HepG2 (cell line): Measurements from ENCODE around the gene HMCN2. TPM values are rescaled to one million over a fixed set of nuclear protein-coding genes. Genes with fewer than 3 reads are reported as not detected.

Source experiments
- ATAC-seq: fragments of 200-7000 bp; cut with Tn5 transposase; 3 replicates; pipeline ENCODE4 v1.9.1; 2020; ENCODE audit warnings: mild to moderate bottlenecking, moderate library complexity
- BruUV-seq: library from RNA; stranded (reverse); fragments of 400-500 nt; replicated peaks from 2 replicates; lab custom pipeline; 2021; lab: Mats Ljungman, UMichigan
- CTCF ChIA-PET: fragments of 300-600 bp; formaldehyde crosslinking; extraction: SDS; loops from one replicate; lab custom pipeline; 2021; ENCODE audit warnings: low total read pairs, inconsistent platforms, low intra/inter-chr PET ratio; lab: Yijun Ruan, JAX
- POLR2A ChIA-PET: fragments of 350-600 bp; sonication (Branson Sonifier 250); formaldehyde crosslinking; loops from one replicate; lab custom pipeline; 2020; ENCODE audit warnings: antibody characterized with exemption, inconsistent platforms; lab: Yijun Ruan, JAX
- DNase-seq: peaks from one replicate; pipeline ENCODE4 v3.0.0-alpha.2; 2015; ENCODE audit warnings: low spot score
- FAIRE-seq: peaks from 3 replicates; lab custom pipeline; 2011; peaks lifted over from hg19 to GRCh38; lab: Jason Lieb, UNC
- H2AFZ ChIP-seq: one replicate; pipeline ENCODE4 v1.6.1; 2011; ENCODE audit warnings: low read length, inconsistent platforms
- H3K27ac ChIP-seq: fragments of 300-600 bp; 3 replicates; pipeline ENCODE4 v1.8.0; 2011; ENCODE audit warnings: mixed run types, mild to moderate bottlenecking, mixed read lengths, low read length, inconsistent platforms; ENCODE audit not compliant: insufficient read depth; ENCODE audit errors: extremely low read length
- H3K27me3 ChIP-seq, 2 experiments: fragments of 200-600 bp in 1 of 2; 2 replicates in 1 of 2; 3 replicates in 1 of 2; pipeline versions ENCODE4 v1.6.0 to v1.8.0; 2011; ENCODE audit warnings: low read length in 2 of 2, mild to moderate bottlenecking in 2 of 2, moderate library complexity in 2 of 2, inconsistent platforms in 1 of 2; ENCODE audit not compliant: insufficient read depth in 2 of 2, control insufficient read depth in 1 of 2
- H3K36me3 ChIP-seq, 2 experiments: fragments of 200-600 bp in 1 of 2; replicated peaks in 1 of 2; 2 replicates in 1 of 2; 3 replicates in 1 of 2; pipeline versions ENCODE4 v1.5.1 to v1.8.0; 2011; ENCODE audit warnings: low read length in 2 of 2, inconsistent platforms in 1 of 2; ENCODE audit not compliant: insufficient read depth in 2 of 2, control insufficient read depth in 1 of 2
- H3K4me1 ChIP-seq: 2 replicates; pipeline ENCODE4 v1.5.1; 2012; ENCODE audit warnings: low read length, inconsistent platforms; ENCODE audit not compliant: insufficient read depth
- H3K4me2 ChIP-seq: 2 replicates; pipeline ENCODE4 v1.6.0; 2011; ENCODE audit warnings: low read depth, low read length, inconsistent platforms
- H3K4me3 ChIP-seq, 3 experiments: fragments of 200-600 bp in 1 of 3; sonication (generic), shearing (Covaris generic) in 1 of 3; replicated peaks in 1 of 3; 2 replicates each; pipeline ENCODE4 v1.5.1; 2011 to 2016; ENCODE audit warnings: low read length in 3 of 3, inconsistent platforms in 2 of 3, low read depth in 2 of 3, mild to moderate bottlenecking in 2 of 3, control low read depth in 1 of 3, mixed read lengths in 1 of 3; ENCODE audit not compliant: insufficient read depth in 1 of 3
- H3K79me2 ChIP-seq: one replicate; pipeline ENCODE4 v1.6.1; 2011; ENCODE audit warnings: low read length, inconsistent platforms; ENCODE audit not compliant: insufficient read depth
- H3K9ac ChIP-seq: 2 replicates; pipeline ENCODE4 v1.6.0; 2011; ENCODE audit warnings: mild to moderate bottlenecking, low read depth, low read length, inconsistent platforms; ENCODE audit not compliant: insufficient read depth
- H3K9me3 ChIP-seq: 2 replicates; pipeline ENCODE4 v1.5.1; 2012; ENCODE audit warnings: mild to moderate bottlenecking, low read length
- H4K20me1 ChIP-seq: 2 replicates; pipeline ENCODE4 v1.6.0; 2011; ENCODE audit warnings: inconsistent platforms, mild to moderate bottlenecking, low read length, moderate library complexity; ENCODE audit not compliant: insufficient read depth
- ATF7-NPFF ChIP-seq: sonication (generic); formaldehyde crosslinking; IDR thresholded peaks from 2 replicates; pipeline ENCODE4 v1.8.1; 2023; ENCODE audit warnings: mild to moderate bottlenecking, low read depth, missing genetic modification reagents, moderate library complexity
- DR1 ChIP-seq: sonication (generic); formaldehyde crosslinking; IDR thresholded peaks from 2 replicates; pipeline ENCODE4 v1.8.0; 2021; ENCODE audit warnings: mild to moderate bottlenecking, missing genetic modification reagents, inconsistent platforms
- GATAD2A ChIP-seq: IDR thresholded peaks from 2 replicates; pipeline ENCODE4 v1.6.1; 2016
- KMT2A ChIP-seq: sonication (generic); formaldehyde crosslinking; IDR thresholded peaks from 2 replicates; pipeline ENCODE4 v1.4.0; 2020; ENCODE audit warnings: missing genetic modification reagents
- NFRKB ChIP-seq: fragments of 450-650 bp; IDR thresholded peaks from 2 replicates; pipeline ENCODE4 v1.6.1; 2017
- NRL ChIP-seq: sonication (generic); formaldehyde crosslinking; IDR thresholded peaks from 2 replicates; pipeline ENCODE4 v1.5.0; 2020; ENCODE audit warnings: missing genetic modification reagents, mild to moderate bottlenecking, moderate library complexity, borderline replicate concordance
- TEAD3 ChIP-seq: optimal IDR thresholded peaks from 2 replicates; pipeline ENCODE3; 2016; ENCODE audit warnings: borderline replicate concordance
- ZNF776 ChIP-seq: sonication (generic); formaldehyde crosslinking; IDR thresholded peaks from 2 replicates; pipeline ENCODE4 v1.4.0; 2020; ENCODE audit warnings: mild to moderate bottlenecking, missing genetic modification reagents
- WGBS: methylation state at CpG from one replicate; pipeline ENCODE4 v1.1.6; 2017; ENCODE audit warnings: low lambda C conversion rate; 5-methylcytosine and 5-hydroxymethylcytosine counted together
- in situ Hi-C: cut with HindIII; loops from 2 replicates; pipeline ENCODE4 v1.10.0; 2017; ENCODE audit warnings: low pct_unique_long_range_greater_than_20kb; ENCODE audit not compliant: extremely low pct_ligation_motif_present
- intact Hi-C: fragments of 100-400 bp; cut with micrococcal nuclease; formaldehyde crosslinking; loops from one replicate; pipeline ENCODE4 v1.10.0; 2022; ENCODE audit not compliant: unreplicated experiment
- polyA plus RNA-seq, 8 experiments: library from polyadenylated mRNA; depleted of rRNA in 3 of 8; stranded (reverse) in 7 of 8; unstranded in 1 of 8; fragments of >200 nt; fragmentation: Illumina TruSeq in 4 of 8; extraction: Trizol in 4 of 8; gene quantifications; 2 replicates each; pipeline versions ENCODE4 v1.2.1 to v1.2.3, GENCODE V29; 2011 to 2016; ENCODE audit warnings: low read depth in 4 of 8, missing spikeins in 1 of 8, mixed read lengths in 1 of 8; ENCODE audit not compliant: insufficient read depth in 1 of 8
- total RNA-seq, 5 experiments: library from RNA; depleted of rRNA; stranded (reverse); fragments of >200 nt; fragmentation: Illumina TruSeq; extraction: Trizol; gene quantifications; 2 replicates each; pipeline ENCODE4 v1.2.3, GENCODE V29; 2016; ENCODE audit warnings: low read depth in 1 of 5
- TF ChIP-seq, protein P1 (sequence below): sonication (generic); formaldehyde crosslinking; IDR thresholded peaks from 2 replicates; pipeline ENCODE4 v1.4.0; 2020; ENCODE audit warnings: missing genetic modification reagents
- TF ChIP-seq, protein P2 (sequence below): sonication (generic); formaldehyde crosslinking; IDR thresholded peaks from 2 replicates; pipeline ENCODE4 v1.9.0; 2021; ENCODE audit warnings: mild to moderate bottlenecking, missing genetic modification reagents
- TF ChIP-seq, protein P3 (sequence below): IDR thresholded peaks from 2 replicates; pipeline ENCODE4 v1.6.1; 2016; ENCODE audit warnings: low read depth, borderline replicate concordance

Gene HMCN2
- total and polyA plus RNA-seq, 2 of the 13 experiments (the other 11 are each of a cell fraction or from before 2014, with no cell fraction given): 0.09 TPM; not detected in 1

DNA sequence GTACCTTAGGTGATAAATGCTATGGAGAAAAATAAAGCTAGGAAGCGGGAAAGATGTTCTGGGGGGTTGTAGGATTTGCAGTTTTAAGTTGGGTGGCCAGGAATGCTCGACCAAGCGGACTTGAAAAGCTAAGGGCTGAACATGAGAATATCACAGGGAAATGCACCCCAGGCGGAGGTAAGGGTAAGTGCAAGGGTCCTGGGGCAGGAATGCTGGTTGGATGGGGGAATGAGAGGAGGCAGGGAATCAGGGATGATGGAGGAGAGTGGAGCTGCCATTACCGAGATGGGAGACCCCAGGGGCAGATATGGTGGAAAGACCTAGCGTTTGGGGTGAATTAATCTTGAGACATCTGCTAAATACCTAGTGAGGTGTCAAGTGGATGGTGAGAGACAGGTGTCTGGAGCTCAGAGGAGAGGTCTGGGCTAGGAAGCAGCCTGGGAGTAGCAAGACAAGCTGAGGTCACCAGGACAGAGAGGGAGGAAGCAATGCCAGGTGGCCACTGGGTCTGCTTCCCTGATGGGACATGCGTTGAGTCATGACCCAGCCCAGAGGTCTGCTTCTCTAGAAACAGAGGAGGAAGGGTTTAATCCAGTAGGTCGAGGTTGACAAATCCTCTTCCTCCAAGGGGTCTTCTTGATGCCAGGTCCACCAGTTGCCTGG lies 101.5 kb downstream of the HMCN2 start:
- POLR2A ChIA-PET: no interaction called here
- no TSS peak for BruUV-seq

More for the DNA sequence above, 101.5 kb downstream of the HMCN2 start:
- TF ChIP-seq NFRKB: no peak
- no peak for TF ChIP-seq ATF7-NPFF (CRISPR knock-in tag)
- TF ChIP-seq, protein P1, sequence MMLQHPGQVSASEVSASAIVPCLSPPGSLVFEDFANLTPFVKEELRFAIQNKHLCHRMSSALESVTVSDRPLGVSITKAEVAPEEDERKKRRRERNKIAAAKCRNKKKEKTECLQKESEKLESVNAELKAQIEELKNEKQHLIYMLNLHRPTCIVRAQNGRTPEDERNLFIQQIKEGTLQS (CRISPR knock-in tag): no peak
- TF ChIP-seq, protein P2, sequence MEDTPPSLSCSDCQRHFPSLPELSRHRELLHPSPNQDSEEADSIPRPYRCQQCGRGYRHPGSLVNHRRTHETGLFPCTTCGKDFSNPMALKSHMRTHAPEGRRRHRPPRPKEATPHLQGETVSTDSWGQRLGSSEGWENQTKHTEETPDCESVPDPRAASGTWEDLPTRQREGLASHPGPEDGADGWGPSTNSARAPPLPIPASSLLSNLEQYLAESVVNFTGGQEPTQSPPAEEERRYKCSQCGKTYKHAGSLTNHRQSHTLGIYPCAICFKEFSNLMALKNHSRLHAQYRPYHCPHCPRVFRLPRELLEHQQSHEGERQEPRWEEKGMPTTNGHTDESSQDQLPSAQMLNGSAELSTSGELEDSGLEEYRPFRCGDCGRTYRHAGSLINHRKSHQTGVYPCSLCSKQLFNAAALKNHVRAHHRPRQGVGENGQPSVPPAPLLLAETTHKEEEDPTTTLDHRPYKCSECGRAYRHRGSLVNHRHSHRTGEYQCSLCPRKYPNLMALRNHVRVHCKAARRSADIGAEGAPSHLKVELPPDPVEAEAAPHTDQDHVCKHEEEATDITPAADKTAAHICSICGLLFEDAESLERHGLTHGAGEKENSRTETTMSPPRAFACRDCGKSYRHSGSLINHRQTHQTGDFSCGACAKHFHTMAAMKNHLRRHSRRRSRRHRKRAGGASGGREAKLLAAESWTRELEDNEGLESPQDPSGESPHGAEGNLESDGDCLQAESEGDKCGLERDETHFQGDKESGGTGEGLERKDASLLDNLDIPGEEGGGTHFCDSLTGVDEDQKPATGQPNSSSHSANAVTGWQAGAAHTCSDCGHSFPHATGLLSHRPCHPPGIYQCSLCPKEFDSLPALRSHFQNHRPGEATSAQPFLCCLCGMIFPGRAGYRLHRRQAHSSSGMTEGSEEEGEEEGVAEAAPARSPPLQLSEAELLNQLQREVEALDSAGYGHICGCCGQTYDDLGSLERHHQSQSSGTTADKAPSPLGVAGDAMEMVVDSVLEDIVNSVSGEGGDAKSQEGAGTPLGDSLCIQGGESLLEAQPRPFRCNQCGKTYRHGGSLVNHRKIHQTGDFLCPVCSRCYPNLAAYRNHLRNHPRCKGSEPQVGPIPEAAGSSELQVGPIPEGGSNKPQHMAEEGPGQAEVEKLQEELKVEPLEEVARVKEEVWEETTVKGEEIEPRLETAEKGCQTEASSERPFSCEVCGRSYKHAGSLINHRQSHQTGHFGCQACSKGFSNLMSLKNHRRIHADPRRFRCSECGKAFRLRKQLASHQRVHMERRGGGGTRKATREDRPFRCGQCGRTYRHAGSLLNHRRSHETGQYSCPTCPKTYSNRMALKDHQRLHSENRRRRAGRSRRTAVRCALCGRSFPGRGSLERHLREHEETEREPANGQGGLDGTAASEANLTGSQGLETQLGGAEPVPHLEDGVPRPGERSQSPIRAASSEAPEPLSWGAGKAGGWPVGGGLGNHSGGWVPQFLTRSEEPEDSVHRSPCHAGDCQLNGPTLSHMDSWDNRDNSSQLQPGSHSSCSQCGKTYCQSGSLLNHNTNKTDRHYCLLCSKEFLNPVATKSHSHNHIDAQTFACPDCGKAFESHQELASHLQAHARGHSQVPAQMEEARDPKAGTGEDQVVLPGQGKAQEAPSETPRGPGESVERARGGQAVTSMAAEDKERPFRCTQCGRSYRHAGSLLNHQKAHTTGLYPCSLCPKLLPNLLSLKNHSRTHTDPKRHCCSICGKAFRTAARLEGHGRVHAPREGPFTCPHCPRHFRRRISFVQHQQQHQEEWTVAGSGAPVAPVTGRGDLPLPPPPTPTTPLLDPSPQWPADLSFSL (CRISPR knock-in tag): no peak
- TF ChIP-seq TEAD3 (CRISPR knock-in tag): no peak
- no peak for TF ChIP-seq NRL (CRISPR knock-in tag)
- no peak for TF ChIP-seq ZNF776 (CRISPR knock-in tag)
- no peak for TF ChIP-seq DR1 (CRISPR knock-in tag)
- TF ChIP-seq GATAD2A (CRISPR knock-in tag): no peak
- no peak for TF ChIP-seq KMT2A
- TF ChIP-seq, protein P3, sequence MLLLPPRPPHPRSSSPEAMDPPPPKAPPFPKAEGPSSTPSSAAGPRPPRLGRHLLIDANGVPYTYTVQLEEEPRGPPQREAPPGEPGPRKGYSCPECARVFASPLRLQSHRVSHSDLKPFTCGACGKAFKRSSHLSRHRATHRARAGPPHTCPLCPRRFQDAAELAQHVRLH (CRISPR knock-in tag): no peak
- TF ChIP-seq, all 625 proteins: peak for 0
- intact Hi-C loops (no loop called here), in situ Hi-C loops (no loop called here)
- no peak for DNase-seq
- H3K27ac ChIP-seq: no peak overlapping the region
- no peak overlapping the region for H3K4me2 ChIP-seq
- H3K9me3 ChIP-seq: no peaks in the 10 kb centered on the region
- no peak for FAIRE-seq
- H3K4me1 ChIP-seq: no peaks in the 10 kb centered on the region
- no peak overlapping the region for H3K9ac ChIP-seq
- peaks cover 3 to 18% of the 10 kb centered on the region in 2 experiments; a peak in 2 of 5 replicates for H3K27me3 ChIP-seq
- H3K79me2 ChIP-seq: no peaks in the 10 kb centered on the region
- H3K4me3 ChIP-seq: no peak overlapping the region
- H4K20me1 ChIP-seq: no peaks in the 10 kb centered on the region
- CTCF ChIA-PET: no interaction called here
- no peak overlapping the region for H2AFZ ChIP-seq
- no peaks in the 10 kb centered on the region for H3K36me3 ChIP-seq
- ATAC-seq: no peak
- WGBS: 29% methylated on average over 6 of the region's 8 CpGs
